GM10266 (cell line): ENCODE results near the gene LYPD6B.

Experiments used
- DNase-seq: peaks from one replicate; pipeline ENCODE4 v3.0.0; 2012; ENCODE audit errors: extremely low spot score
- TF ChIP-seq, protein P1 (sequence below): IDR thresholded peaks from 2 replicates; pipeline ENCODE4 v1.5.1; 2012; ENCODE audit warnings: mild to moderate bottlenecking, low read depth; ENCODE audit not compliant: control insufficient read depth, insufficient read depth; ENCODE audit errors: missing control alignments

Gene LYPD6B

DNA sequence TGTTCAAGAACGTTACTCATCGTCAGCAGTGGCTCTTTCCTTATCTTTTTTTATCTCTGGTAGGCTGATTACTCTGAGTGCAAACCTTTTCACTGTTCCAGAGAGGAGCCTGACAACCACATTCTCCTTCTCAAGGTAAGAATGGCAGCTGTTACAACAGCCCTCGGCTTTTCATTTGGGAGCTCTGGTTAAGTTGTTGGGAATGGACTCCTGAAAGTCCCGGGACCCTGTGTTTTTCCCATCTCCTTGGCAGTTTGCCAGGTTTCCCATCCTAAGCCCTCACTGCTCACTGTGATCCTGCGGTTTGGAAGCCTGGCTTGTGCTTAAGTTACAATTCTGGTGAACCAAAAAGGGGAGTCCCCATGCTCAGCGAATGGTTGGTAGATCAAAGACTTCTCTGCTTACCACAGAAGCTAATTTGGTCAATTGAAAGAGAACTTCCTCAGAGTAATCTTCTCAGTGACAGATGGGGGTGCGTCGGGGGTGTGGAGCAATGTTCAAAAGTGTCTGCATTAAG is 122.3 kb downstream of the LYPD6B start:
- TF ChIP-seq, protein P1, sequence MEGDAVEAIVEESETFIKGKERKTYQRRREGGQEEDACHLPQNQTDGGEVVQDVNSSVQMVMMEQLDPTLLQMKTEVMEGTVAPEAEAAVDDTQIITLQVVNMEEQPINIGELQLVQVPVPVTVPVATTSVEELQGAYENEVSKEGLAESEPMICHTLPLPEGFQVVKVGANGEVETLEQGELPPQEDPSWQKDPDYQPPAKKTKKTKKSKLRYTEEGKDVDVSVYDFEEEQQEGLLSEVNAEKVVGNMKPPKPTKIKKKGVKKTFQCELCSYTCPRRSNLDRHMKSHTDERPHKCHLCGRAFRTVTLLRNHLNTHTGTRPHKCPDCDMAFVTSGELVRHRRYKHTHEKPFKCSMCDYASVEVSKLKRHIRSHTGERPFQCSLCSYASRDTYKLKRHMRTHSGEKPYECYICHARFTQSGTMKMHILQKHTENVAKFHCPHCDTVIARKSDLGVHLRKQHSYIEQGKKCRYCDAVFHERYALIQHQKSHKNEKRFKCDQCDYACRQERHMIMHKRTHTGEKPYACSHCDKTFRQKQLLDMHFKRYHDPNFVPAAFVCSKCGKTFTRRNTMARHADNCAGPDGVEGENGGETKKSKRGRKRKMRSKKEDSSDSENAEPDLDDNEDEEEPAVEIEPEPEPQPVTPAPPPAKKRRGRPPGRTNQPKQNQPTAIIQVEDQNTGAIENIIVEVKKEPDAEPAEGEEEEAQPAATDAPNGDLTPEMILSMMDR: no peak
- peak; percentile 75 for DNase-seq

DNA sequence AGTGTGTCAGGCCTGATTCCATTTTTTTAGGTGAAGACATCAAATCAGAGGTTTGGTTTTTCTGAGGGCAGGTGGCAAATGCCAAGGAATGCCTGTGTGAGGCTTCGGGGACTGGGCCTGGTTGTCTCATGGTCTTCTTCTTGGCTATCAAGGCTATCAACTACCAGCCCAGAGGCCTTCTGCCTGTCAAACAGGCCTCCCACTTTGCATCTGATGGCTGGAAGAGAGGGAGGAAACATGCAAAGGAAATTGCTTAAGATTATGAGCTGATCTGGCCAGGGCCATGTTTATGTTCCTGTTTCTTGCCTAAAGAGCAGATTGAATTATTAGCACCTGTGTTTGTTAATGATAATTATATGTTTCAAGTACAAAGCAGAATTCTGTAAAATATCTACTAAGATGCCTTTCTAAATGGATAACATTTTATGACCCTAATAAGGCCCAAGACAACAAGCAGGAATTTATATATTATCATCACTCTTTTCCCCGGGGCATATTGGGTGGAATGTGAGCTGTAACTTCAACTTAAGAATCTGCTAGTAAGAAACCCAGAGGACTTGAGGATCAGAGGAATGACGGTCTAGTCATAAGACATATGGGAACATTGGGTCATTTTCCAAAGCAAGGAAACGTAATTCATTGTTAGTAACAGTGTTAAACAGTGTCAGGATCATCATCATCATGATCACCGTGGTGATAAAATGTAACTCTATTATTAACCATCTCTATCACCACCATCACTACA is 123.2 kb downstream of the LYPD6B start:
- TF ChIP-seq, protein P1: no peak
- DNase-seq: no peak

DNA sequence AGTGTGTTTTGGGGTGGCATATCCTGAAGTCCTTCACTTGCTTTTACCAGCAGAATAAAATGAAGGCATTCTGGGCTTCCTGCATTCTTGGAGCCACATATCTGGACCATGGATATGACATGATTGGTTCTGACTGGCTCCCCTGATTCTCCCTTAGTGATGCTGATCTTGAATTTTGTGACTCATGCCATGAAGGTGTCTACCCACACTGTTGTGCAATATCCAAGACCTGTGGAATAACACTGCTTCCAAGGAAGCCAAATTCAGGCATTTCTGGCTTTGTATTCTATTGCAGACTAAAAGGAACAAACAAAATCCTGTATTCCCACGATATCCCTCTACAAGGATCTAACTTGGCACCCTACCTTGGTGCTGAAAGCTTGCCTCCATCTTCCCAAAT is 125.8 kb downstream of the LYPD6B start:
- TF ChIP-seq, protein P1: no peak
- no peak for DNase-seq

DNA sequence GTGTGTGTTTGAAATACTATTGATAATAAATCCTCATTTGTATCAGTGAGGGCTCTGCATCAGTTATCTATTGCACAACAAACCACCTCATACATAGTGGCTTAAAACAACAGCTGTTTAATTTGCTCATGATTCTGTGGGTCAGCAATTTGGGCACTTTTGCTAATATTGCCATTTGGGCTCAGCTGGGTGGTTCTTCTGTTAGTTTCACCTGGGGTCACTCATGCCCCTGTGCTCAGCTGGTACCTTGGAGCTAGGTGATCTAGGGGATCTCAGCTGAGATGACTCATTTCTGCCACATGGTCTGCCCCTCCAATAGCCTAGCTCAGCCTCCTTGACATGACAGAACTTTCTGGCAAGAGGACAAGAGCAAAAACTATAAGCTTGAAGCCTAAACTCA is 126.3 kb downstream of the LYPD6B start:
- no peak for DNase-seq
- TF ChIP-seq, protein P1: no peak

DNA sequence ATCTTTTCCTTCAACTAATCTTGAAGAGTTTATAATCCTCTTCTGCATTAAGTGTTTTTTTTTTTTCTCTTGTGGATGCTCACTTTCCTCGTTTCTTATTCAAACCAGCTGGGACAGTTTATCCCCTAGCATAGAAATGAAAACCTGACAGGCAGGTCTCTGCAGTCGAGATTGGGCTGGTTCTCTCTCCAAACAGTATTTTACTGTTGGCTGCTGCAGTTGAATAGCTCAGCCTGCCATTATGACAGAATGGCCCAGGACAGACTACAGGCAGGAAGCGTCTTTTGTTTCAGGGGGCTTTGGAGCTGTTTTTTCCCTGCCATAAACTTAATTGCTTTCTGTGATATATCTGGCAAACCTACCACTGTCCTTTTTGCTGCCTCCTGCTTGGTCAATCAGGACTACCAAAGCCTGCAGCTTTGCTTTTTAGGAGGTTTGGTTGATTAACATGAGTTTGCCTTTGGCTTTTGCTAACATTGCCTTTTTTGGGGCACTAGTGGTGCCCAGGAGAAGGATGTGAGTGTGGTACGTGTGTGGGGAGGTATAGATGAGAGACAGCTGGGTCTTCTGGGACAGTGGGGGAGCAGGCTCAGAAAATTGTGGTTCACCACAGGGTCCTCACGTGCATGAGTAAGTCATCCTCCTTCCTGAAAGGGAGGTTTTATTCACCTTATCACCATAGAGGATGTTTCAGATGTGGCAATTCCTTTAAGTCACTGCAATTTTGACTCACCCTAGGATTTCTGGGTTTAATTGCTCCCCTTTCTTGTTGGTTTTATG is 128.7 kb downstream of the LYPD6B start:
- TF ChIP-seq, protein P1: no peak
- DNase-seq: no peak

DNA sequence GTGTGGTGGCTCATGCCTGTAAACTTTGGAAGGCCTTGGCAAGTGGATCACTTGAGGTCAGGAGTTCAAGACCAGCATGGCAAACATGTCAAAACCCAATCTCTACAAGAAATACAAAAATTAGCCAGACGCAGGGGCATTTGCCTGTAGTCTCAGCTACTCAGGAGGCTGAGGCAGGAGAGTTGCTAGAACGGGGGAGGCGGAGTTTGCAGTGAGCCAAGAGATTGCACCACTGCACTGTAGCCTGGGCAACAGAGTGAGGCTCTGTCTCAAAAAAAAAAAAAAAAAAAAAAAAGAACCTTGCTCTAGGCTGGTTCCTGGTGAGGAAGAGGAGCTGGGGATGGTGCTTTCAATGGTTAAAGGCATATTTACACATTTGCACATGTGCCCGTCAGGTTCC is 129.4 kb downstream of the LYPD6B start:
- DNase-seq: no peak
- TF ChIP-seq, protein P1: no peak

DNA sequence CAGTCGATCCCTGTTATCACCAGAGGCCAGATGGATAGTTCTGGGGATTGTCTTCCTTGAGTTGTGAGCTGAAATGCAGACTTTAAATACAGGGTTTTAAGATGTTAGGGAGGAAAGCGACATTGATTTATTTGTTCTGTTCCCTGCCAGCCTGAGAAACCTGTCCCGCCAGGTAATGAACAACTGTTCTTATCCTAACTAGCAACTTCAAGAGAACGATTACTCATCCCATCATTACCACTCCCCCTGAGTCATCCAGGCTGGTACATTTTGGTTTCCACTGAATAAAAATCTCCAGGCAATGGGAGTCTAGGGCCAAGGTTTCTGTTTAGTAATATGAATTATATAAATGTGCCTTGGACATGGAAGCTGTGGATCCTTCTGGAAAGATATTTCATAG is 131.2 kb downstream of the LYPD6B start:
- no peak for DNase-seq
- TF ChIP-seq, protein P1: no peak
